GM21423 (cell line): Measurements from ENCODE around the gene RPL3.
A peak's percentile ranks its signal among the peaks of the same experiment; 100 is the strongest.
"Not testable (repeated sequence)": the region's sequence is repeated elsewhere in the genome, so short reads cannot be mapped to it uniquely, and the experiment has no call there.

Experiments used
- ATAC-seq: cut with Tn5 transposase; IDR thresholded peaks from one replicate; pipeline ENCODE4 v1.9.1; 2021; ENCODE audit warnings: mild to moderate bottlenecking, moderate library complexity; ENCODE audit not compliant: unreplicated experiment

RPL3 gene

GRCh38 chr22:39319284-39320022 lies at the start of gene RPL3:
Gene RPL3 (minus strand): TSS chr22:39319623. CDS start chr22:39319597, 26 bp downstream.
- ATAC-seq: peak; percentile 79

GRCh38 chr22:39369186-39369585 lies 49.8 kb upstream of the RPL3 start:
- ATAC-seq: no peak

DNA sequence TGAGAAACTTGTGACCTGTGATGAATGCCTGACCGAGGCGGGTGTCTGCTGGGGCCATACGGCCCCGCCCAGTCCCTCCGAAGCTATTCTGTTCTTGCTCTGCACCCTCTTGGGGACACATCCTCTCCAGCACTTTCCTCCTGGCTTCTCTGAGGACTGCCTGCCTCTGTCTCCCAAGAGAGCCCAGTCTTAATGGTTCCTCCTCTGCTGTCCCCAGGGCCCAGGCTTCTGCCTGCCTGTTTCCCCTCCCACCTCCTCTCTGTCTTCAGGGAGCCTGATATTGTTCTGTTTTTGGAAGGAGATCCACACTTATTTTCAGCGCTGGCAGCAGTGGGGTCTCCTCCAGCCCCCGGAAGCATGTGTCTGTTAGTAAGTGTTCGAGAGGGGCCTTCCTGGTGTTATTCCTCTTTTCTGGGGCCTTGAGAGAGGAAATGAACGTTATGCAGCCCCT lies 49.1 kb upstream of the RPL3 start:
- no peak for ATAC-seq

- ATAC-seq: no peak
Measured at GRCh38 chr22:39367035-39367434, 47.6 kb upstream of the RPL3 start.

DNA sequence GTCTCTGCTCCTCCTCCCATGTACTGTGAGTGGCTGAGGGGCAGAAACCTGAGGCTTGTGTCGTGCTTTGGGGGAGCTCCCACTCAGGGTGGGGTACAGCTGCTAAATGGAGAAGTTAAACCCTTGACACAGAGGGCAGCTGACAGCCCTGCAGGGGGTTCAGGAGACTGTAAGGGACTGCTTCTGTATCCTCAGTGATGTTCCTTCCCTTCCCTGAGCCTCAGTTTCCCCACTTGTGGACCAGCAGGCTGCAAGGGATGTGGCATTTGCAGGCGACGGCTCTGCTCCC lies 46.0 kb upstream of the RPL3 start:
- no peak for ATAC-seq

DNA sequence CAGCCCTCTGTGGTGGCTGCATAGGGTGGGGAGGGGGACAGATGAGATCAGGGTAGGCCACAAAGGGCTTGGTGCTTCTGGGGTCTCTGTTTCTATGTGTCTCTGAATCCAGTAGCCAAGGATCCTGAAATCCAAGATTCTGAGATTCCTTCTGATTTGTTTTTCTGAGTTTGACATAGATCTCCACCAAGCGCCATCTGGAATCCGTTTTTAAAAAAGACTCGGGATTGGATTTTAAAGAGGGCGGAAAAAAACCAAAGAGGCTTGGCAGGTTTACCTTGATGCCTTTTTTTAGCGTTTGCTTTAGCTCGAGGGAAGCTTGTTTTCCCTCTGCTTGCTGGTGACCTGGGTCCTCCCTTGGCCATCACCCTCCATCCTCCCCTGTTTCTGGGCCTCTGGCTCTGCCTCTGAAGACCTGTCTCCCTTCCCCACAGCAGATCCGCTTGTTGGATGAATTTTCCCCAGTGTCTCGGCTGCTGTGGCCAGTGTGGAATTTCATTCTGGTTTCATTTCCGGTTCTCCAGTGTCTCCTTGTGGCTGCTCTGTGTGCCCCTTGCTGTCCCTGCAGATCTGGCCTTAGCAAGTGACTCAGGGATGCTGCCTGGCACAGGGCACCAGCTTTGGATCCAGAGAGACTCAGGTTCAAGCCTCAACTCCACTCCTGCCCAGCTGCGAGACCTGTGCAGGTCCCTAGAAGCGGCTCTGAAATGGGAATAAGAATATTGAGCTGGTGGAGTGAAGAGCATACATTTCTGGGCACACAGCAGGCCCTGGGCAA lies 45.5 kb upstream of the RPL3 start:
- ATAC-seq: no peak

- ATAC-seq: no peak
Measured at GRCh38 chr22:39363751-39364515, 44.5 kb upstream of the RPL3 start.

GRCh38 chr22:39362932-39363331 lies 43.5 kb upstream of the RPL3 start:
- no peak for ATAC-seq

GRCh38 chr22:39362271-39362670 lies 42.8 kb upstream of the RPL3 start:
- ATAC-seq: no peak

DNA sequence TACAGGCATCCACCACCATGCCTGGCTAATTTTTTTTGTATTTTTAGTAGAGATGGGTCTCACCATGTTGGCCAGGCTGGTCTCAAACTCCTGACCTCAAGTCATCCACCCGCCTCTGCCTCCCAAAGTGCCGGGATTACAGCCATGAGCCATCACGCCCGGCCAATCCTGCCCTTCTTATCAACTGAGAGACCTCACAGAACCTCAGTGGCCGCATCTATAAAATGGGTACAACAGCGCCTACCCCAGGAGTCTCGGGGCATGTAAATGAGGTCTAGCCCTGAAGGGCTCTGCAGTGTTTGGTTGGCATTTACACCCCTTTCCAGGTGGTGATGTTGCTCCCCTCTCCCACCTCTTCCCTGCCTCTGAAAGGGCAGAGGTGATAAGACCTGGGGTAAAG lies 42.1 kb upstream of the RPL3 start:
- no peak for ATAC-seq

DNA sequence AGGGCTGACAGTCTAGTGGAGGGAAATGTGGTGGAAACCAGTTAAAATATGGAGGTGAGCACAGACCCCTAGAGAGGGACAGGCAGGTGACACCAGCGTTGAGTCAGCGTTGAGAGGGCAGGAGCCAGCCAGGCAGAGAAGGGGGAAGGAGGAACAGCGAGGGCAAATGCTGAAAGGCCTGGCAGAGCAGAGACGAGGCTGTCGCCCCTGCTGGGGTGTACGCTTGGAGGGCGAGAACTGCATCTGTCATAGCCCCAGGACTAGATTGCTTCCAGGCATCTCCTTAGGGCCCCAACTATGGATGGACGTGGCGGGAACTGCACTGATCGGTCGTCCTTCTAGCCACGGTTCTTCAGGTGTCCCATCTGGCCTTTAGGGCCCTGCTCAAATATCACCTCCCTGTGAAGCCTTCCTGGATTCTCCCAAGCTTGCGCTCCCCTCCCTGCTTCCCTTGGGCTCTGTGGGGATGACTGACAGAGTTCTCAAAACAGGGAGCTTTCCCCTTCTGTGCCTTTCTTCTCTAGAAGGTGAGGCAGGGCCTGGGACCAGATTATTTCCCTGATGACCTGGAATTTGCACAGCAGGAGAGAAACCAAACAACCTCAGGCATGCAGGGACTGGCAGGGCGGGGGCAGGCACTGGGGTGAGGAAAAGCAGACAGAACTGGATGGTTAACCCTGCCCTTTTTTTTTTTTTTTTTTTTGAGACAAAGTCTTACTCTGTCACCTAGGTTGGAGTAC lies 41.4 kb upstream of the RPL3 start:
- ATAC-seq: no peak

- no peak for ATAC-seq
Measured at GRCh38 chr22:39360242-39360641, 40.8 kb upstream of the RPL3 start.

GRCh38 chr22:39359659-39360195 lies 40.3 kb upstream of the RPL3 start:
- ATAC-seq: no peak

- ATAC-seq: not testable (repeated sequence)
Measured at GRCh38 chr22:39358197-39358596, 38.8 kb upstream of the RPL3 start.

DNA sequence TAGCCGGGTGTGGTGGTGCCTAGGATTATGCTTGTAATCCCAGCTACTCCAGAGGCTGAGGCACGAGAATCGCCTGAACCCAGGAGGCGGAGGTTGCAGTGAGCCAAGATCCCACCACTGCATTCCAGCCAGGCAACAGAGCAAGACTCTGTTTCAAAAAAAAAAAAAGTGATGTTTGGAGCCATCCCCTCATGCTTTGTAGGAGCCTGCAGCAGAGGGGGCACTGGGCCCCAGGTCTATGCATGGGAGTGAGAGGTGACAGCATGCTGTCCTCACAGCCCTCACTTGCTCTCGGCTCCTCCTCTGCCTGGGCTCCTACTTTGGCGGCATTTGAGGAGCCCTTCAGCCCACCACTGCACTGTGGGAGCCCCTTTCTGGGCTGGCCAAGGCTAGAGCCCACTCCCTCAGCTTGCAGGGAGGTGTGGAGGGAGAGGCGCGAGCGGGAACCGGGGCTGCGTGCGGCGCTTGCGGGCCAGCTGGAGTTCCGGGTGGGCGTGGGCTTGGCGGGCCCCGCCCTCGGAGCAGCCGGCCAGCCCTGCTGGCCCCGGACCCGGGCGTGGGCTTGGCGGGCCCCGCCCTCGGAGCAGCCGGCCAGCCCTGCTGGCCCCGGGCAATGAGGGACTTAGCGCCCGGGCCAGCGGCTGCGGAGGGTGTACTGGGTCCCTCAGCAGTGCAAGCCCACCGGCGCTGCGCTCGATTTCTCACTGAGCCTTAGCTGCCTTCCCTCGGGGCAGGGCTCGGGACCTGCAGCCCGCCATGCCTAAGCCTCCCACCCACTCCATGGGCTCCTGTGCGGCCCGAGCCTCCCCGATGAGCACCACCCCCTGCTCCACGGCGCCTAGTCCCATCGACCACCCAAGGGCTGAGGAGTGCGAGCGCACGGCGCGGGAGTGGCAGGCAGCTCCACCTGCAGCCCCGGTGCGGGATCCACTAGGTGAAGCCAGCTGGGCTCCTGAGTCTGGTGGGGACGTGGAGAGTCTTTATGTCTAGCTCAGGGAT lies 38.0 kb upstream of the RPL3 start:
- ATAC-seq: not testable (repeated sequence)

- ATAC-seq: no peak
Measured at GRCh38 chr22:39356464-39356863, 37.0 kb upstream of the RPL3 start.

- ATAC-seq: not testable (repeated sequence)
Measured at GRCh38 chr22:39355805-39356204, 36.4 kb upstream of the RPL3 start.

DNA sequence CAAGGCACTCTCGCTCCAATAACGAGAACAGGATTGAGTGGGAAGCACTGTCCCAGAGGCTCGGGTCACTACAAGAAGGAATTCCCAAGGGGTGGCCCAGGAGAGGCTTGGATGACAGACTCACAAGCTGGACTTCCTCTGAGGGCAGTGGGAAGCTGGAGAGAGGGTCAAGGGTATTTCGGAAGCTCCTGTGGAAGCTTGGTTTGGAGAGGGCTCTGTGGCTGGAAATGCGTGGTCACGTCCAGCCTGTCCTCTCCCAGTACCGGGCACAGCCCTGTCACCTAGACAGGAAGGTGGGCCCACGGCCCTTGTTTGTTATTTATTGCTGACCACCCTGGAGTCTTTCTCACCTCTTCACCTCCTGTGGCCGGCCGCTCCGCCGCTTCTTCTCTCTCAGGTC lies 35.7 kb upstream of the RPL3 start:
- ATAC-seq: no peak

GRCh38 chr22:39353346-39353745 lies 33.9 kb upstream of the RPL3 start:
- no peak for ATAC-seq
